Esophagus squamous epithelium (tissue), 5 donors: ENCODE data around the gene ADARB2. TPM values are rescaled to one million over a fixed set of nuclear protein-coding genes. Genes with fewer than 3 reads are reported as not detected.

Experiments used
- DNase-seq: peaks from one replicate; lab custom pipeline; 2025; lab: John Stamatoyannopoulos, UW
- H3K27ac ChIP-seq, 4 donors: fragments of 200-600 bp; sonication (generic); one replicate each; pipeline ENCODE4 v1.5.1; 2016 to 2019; ENCODE audit warnings: mild to moderate bottlenecking in 1 of 4
- H3K27me3 ChIP-seq, 4 donors: fragments of 200-600 bp; sonication (generic); 1 replicate in 3 of 4; 2 replicates in 1 of 4; pipeline versions ENCODE4 v1.5.1 to v1.6.0; 2017 to 2021; ENCODE audit warnings: antibody characterized with exemption in 1 of 4
- H3K36me3 ChIP-seq, 3 donors: fragments of 200-600 bp; sonication (generic); one replicate each; pipeline ENCODE4 v1.5.1; 2016 to 2019
- H3K4me1 ChIP-seq, 3 donors: fragments of 200-600 bp; sonication (generic); one replicate each; pipeline ENCODE4 v1.5.1; 2017 to 2019
- H3K4me3 ChIP-seq, 4 donors: fragments of 200-600 bp; sonication (generic); 1 replicate in 3 of 4; 2 replicates in 1 of 4; pipeline ENCODE4 v1.5.1; 2016 to 2019; ENCODE audit warnings: mild to moderate bottlenecking in 2 of 4, moderate library complexity in 1 of 4
- H3K9me3 ChIP-seq, 3 donors: fragments of 200-600 bp; sonication (generic); one replicate each; pipeline ENCODE4 v1.5.1; 2016 to 2019
- CTCF ChIP-seq, 6 experiments: fragments of 450-650 bp in 4 of 6; fragments of 200-600 bp in 2 of 6; sonication (generic) in 2 of 6; IDR thresholded peaks; one replicate each; pipeline ENCODE4 v1.5.1; 2016 to 2019; ENCODE audit warnings: antibody characterized with exemption in 6 of 6, mild to moderate bottlenecking in 4 of 6, moderate library complexity in 4 of 6
- POLR2A ChIP-seq, 4 donors: fragments of 450-650 bp; IDR thresholded peaks; one replicate each; pipeline ENCODE4 v1.6.1; 2017; ENCODE audit warnings: antibody characterized with exemption in 4 of 4, mild to moderate bottlenecking in 4 of 4, moderate library complexity in 3 of 4
- WGBS, 2 donors: methylation state at CpG; one replicate each; pipeline ENCODE4 v1.1.5; 2018; 5-methylcytosine and 5-hydroxymethylcytosine counted together
- intact Hi-C: fragments of 100-400 bp; cut with DNase I; formaldehyde crosslinking; loops from one replicate; pipeline ENCODE4 v1.15.0; 2022
- total RNA-seq, 4 donors: library from RNA; depleted of rRNA; stranded (reverse); fragments of >200 nt; gene quantifications; one replicate each; pipeline ENCODE4 v1.1.0, GENCODE V29; 2016
- donor health status: DM: yes; HTN: yes; CAD: no.

The ADARB2 gene
- total RNA-seq, 4 donors from 2014 or later = 0.21 to 3.5 (median 1.5) TPM

- 35 to 68% methylated on average over 11 to 12 of the region's 16 CpGs for WGBS, 2 donors
- intact Hi-C loops = no loop called here
- no peak for TF ChIP-seq CTCF (IDR thresholded peaks at IDR 0.05)
- no peak for TF ChIP-seq POLR2A (IDR thresholded peaks at IDR 0.05)
- Histone ChIP-seq H3K4me3 (no peak overlapping the region), H3K27ac (peak overlapping the region in 3 of 4 donors; percentile 67 to 71 (median 68)), H3K4me1 (peaks cover 0 to 16% (median 10%) of the 10 kb centered on the region in 3 donors), H3K36me3 (no peaks in the 10 kb centered on the region), H3K27me3 (peaks cover 0 to 6% (median 0%) of the 10 kb centered on the region in 4 donors), H3K9me3 (no peaks in the 10 kb centered on the region)
- DNase-seq = no peak
Measured at GRCh38 chr10:1364151-1364910, 373.0 kb downstream of the ADARB2 start.

GRCh38 chr10:1363446-1364121, 373.7 kb downstream of the ADARB2 start:
- 79 to 92% methylated on average over 10 to 19 of the region's 63 CpGs for WGBS, 2 donors
- TF ChIP-seq POLR2A (IDR thresholded peaks at IDR 0.05) = no peak
- Histone ChIP-seq H3K9me3 (no peaks in the 10 kb centered on the region), H3K27ac (peak overlapping the region in 1 of 4 donors; percentile 71), H3K4me1 (peaks cover 0 to 16% (median 10%) of the 10 kb centered on the region in 3 donors), H3K36me3 (no peaks in the 10 kb centered on the region), H3K27me3 (no peaks in the 10 kb centered on the region), H3K4me3 (no peak overlapping the region)
- intact Hi-C loops = no loop called here
- no peak for DNase-seq

- intact Hi-C loops = no loop called here
Measured at GRCh38 chr10:1362589-1363445, 374.5 kb downstream of the ADARB2 start.

GRCh38 chr10:1361411-1362105, 375.8 kb downstream of the ADARB2 start:
- DNase-seq = no peak
- intact Hi-C loops = no loop called here
- TF ChIP-seq POLR2A (IDR thresholded peaks at IDR 0.05) (no peak), CTCF (IDR thresholded peaks at IDR 0.05) (no peak)
- peaks cover 0 to 9% (median 8%) of the 10 kb centered on the region in 3 donors for H3K4me1 ChIP-seq
- no peaks in the 10 kb centered on the region for H3K9me3 ChIP-seq
- H3K4me3 ChIP-seq = no peak overlapping the region
- H3K36me3 ChIP-seq = no peaks in the 10 kb centered on the region
- H3K27ac ChIP-seq = no peak overlapping the region
- H3K27me3 ChIP-seq = no peaks in the 10 kb centered on the region
- WGBS, 2 donors = 89 to 94% methylated on average over 11 to 13 of the region's 13 CpGs

More at GRCh38 chr10:1362589-1363445, 374.5 kb downstream of the ADARB2 start:
- no peaks in the 10 kb centered on the region for H3K9me3 ChIP-seq
- no peak overlapping the region for H3K27ac ChIP-seq
- H3K4me1 ChIP-seq = peaks cover 0 to 16% (median 10%) of the 10 kb centered on the region in 3 donors
- H3K27me3 ChIP-seq = no peaks in the 10 kb centered on the region
- TF ChIP-seq POLR2A (IDR thresholded peaks at IDR 0.05) (no peak), CTCF (IDR thresholded peaks at IDR 0.05) (no peak)
- no peak overlapping the region for H3K4me3 ChIP-seq
- 87 to 95% methylated on average over 39 to 41 of the region's 101 CpGs for WGBS, 2 donors
- no peak for DNase-seq
- no peaks in the 10 kb centered on the region for H3K36me3 ChIP-seq
